Activated CD8-positive, alpha-beta memory T cell treated with anti-CD3 and anti-CD28 coated beads for 48 hours (primary cell): Measurements from ENCODE around the gene LRTM2.

Experiments used
- DNase-seq, 3 experiments: peaks; one replicate each; pipeline ENCODE4 v3.0.0-alpha.2; 2020; ENCODE audit warnings: low read depth in 2 of 3, low spot score in 2 of 3

The LRTM2 gene

DNA sequence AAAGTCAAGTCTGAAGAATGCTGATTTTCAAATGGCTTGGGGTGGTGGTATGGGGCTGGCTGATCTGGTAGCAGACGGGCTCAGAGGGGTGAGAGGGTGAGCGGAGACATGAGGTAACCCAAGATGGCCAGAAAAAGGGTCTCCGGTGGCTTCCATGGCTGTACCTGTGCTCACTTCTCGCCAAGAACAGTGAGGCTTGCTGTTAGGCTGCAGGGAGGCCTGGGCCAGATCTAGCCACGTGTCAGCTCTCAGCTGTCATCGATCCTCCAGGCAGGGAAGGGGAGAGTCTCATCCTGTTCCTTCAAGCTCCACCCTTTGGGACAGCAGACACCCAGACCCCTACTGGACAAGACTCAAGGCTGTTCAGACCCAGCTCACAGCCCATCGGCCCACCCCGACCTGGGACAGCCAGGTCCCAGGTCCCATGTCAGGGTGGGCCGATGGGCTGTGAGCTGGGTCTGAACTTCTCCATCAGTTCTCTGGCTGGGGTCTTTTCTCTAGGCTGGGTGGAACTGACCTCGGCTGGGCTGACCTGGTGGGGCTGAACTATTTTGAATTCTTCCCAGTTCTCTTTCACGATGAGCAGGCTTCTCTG is 9.0 kb downstream of the LRTM2 start:
- DNase-seq = no peak

DNA sequence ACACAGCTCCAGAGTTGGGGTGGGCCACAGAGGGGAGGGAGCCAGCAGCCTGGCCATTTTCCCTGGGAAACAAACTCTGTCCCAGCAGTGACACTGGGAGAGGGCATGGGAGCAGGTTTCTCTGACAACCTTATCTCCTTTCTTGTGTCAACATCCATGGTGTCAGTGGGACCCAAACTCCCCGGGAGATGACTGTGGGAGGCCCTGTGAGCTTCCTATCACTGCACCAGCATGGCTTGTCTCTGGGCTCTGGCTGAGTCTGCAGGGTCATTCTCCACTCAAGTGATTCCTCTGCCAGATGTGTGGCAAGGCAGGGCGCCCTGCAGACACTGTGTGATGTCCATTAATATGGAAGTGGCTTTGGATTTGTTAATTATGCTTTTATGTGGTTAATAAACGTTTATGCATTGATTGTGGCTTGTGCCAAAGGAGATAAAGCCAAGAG is 10.1 kb downstream of the LRTM2 start:
- no peak for DNase-seq

- DNase-seq = no peak
Measured at GRCh38 chr12:1830981-1831963, 10.9 kb downstream of the LRTM2 start.

DNA sequence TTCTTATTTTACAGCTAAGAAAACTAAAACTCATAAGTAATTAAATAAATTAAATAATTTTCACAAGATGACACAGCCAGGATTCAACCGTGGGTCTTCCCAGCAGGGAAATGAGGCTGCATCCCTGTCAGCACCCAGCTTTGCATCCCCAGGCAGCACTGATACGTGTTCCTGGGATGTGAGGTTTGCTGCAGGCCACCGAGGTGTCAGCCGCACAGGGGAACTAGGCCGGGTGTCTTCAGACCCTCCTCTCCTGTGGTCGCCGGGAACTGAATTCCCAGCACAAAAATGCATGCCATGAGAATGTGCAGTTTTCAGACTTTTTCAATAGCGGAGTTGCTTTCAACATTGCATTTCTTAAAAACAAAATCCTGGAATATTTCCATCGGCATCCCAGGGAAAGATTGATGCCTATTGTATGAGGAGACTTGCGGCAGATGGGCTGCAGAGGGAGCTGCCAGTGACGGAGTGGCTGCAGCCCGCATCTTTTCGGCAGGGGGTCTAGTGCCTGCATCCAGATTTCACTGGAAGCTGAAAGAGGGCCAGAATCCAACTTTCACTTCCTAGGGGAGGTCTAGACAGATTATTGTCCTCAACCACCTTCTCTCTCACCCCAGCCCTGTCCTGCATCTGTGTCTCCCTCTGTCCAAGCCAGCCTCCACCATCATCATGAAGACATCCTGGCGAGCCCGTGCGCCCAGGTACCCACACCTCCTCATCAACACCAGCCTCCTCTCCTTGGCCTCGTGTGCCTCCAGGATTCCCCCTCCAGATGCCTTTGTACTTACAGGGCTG is 12.6 kb downstream of the LRTM2 start:
- DNase-seq = no peak

DNA sequence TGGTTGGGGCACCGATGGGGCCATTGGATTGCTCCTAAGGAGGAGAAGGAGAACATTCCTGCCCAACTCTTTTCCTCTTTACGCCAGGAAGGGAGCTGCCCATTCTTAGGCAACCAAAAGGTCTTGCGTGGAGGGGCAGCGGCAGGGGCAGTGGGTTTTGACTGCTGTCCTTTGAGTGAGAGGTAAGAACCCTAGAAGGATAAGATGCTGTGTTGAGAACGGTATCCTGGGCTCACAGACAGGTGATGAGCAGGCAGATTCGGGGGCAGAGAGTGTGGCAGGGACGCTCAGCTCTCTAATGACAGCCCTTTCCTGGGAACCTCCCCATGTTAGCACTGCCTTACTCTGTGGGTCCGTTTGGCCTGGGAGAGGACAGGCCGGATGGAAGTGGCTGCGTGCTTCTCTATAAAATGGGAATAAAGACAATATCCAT is 13.2 kb downstream of the LRTM2 start:
- no peak for DNase-seq

GRCh38 chr12:1834186-1834925 is 14.0 kb downstream of the LRTM2 start:
- DNase-seq = no peak

GRCh38 chr12:1835211-1836131 is 15.1 kb downstream of the LRTM2 start:
- no peak for DNase-seq

DNA sequence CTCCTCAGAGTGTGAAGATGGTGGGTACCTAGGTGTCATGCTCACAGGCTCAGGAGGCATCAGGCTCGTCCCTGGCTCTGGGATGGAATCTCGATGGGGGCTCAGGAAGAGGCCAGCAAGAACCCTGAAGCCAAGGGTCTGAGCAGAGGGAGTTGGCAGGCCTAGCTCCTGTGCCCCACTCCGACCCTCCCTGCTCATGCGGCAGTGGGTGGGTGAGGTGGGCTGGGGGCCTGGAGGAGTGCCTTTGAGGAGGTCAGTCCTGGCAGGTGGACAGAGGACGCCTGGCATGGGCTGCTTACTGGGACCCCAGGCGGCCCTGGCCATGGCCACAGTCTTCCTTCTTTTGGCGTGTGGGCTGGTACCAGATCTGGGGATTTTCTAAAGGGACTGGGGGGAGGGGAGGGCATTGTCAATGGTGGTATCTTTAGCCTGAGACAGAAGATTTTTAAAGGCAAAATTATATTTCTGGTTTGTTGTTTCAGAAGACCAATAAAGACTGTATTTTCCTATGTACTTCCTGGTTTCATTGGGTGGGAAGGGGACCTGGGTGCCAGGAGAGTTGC is 16.0 kb downstream of the LRTM2 start:
- DNase-seq = no peak

GRCh38 chr12:1836854-1837421 is 16.6 kb downstream of the LRTM2 start:
- no peak for DNase-seq

DNA sequence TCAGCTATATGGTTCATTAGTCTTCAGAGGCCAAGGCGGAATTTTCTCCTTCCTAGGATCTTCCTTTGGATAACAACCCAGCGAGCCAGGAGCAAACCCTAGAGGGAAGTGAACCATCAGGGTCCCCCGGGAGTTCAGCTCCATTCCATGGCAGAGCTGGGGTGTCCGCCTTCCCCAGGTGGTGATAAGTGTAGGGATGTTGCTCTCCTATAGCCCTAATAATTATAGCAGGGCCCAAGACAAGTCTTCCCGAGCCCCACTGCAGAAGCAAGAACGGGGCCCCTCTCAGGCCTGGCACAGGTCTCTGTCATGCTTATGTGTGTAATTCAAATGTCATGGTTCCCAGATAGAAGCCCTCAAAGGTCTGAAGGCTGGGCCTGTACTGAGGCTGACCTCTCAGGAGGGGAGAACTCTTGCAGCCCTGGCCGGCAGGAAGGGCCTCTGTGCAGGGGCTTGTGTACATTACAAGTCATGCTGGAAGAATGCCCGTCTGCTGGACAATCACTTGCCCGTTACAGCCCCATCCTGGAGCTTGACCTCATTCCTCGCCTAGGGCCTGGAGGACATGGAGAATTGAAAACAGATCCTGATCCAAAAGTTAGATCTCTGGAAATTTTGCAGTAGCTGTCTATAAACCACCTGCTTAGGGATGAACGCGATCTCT is 17.3 kb downstream of the LRTM2 start:
- no peak for DNase-seq

DNA sequence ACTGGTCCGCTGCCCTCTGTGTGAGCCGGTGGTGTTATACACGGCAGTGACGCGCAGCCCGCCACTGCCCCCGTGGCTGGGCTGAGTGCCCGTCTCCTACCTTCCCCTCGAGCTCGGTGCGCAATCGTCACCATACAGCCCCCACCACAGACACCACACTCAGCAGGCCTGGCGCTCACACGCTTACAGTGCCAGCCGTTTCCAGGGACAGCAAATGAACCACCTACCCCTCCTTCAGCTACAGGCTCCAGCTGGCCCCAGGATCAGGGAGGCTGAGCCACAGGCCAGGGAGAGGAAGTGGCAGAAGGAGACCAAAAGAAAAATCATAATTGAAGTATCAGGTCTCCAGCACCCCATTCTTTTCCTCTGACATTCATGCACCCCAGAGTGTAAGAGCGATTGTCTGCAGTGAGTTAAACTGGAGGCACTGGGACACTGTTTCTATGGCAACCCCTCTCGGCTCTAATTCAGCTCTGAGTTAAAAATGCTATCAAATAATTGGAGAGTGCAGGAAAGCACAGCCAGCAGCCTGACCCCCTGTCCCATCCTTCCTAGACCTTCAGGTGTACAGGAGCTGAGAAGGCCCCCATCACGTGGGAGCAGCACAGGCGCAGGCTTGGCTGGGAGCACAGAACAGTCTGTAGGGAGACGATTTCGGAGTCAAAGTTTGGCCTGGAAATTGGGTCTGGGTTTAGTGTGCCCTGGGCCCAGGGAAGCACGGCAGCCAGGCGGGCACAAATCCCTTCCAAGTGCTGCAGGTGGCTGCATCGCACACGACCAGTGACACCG is 18.0 kb downstream of the LRTM2 start:
- DNase-seq = no peak

DNA sequence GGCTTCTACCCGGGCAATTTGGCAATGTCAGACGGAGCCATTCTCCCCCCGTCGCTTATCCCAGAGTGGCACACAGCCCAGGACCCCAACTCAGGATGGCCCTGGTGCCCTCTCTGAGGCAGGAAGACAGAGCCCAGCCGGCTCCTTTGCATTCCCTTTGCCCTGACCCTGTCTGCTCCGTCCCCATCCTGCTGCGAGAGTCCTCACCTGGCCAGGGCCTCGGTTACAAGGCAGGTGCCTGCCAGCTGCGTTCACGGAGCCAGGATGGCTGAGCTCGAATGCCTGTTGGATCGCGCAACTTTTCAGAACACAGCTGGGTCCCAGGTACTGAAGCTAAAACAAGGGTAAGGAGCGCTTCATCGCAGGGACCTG is 18.6 kb downstream of the LRTM2 start:
- DNase-seq = no peak

GRCh38 chr12:1839464-1839863 is 19.1 kb downstream of the LRTM2 start:
- no peak for DNase-seq

GRCh38 chr12:1839956-1840951 is 19.9 kb downstream of the LRTM2 start:
- no peak for DNase-seq

DNA sequence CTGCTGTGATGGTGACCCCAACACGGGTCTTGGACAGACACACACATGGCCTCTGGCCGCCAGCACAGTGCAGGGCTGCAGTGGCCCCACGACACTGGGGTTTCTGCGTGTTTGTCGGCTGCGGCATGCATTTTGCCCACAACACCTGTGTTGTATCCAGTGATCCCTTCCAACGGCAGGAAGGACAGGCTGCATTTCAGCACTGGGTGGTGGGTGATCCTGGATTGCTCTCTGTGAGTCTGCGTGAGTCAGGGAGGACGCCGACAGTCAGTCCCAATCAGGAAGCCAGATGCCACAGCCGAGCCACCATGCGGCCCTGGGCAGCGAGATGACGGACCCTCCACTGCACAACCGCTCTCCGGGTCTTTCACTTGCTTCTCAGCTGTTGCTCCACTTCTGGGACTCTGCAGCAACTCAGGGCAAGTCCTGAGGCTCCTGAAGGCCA is 20.6 kb downstream of the LRTM2 start:
- DNase-seq = no peak

- no peak for DNase-seq
Measured at GRCh38 chr12:1841586-1842182, 21.3 kb downstream of the LRTM2 start.
